HepG2 (cell line): ENCODE results near the gene RASSF4. TPM values are rescaled to one million over a fixed set of nuclear protein-coding genes. Genes with fewer than 3 reads are reported as not detected.
A peak's percentile ranks its signal among the peaks of the same experiment; 100 is the strongest.

ENCODE experiments used
- GATA4 ChIP-seq: sonication (generic); IDR thresholded peaks from 2 replicates; pipeline ENCODE4 v1.6.1; 2016; ENCODE audit warnings: antibody characterized with exemption, low read depth, borderline replicate concordance
- IKZF1 ChIP-seq: fragments of 450-650 bp; IDR thresholded peaks from 2 replicates; pipeline ENCODE4 v1.7.1; 2016
- JUNB ChIP-seq: sonication (generic); formaldehyde crosslinking; IDR thresholded peaks from 2 replicates; pipeline ENCODE4 v1.8.0; 2022; ENCODE audit warnings: missing genetic modification reagents, mild to moderate bottlenecking, borderline replicate concordance
- KDM6A ChIP-seq: IDR thresholded peaks from 2 replicates; pipeline ENCODE4 v1.6.1; 2016; ENCODE audit warnings: low read depth
- KMT2B ChIP-seq: IDR thresholded peaks from 2 replicates; pipeline ENCODE4 v1.6.1; 2016; ENCODE audit warnings: missing genetic modification reagents, missing compliant biosample characterization
- MIXL1 ChIP-seq: IDR thresholded peaks from 2 replicates; pipeline ENCODE4 v1.6.1; 2016
- MXD4 ChIP-seq: IDR thresholded peaks from 2 replicates; pipeline ENCODE4 v1.6.1; 2016; ENCODE audit warnings: mild to moderate bottlenecking, missing biosample characterization, missing genetic modification reagents
- NCOA1 ChIP-seq: sonication (generic); formaldehyde crosslinking; IDR thresholded peaks from 2 replicates; pipeline ENCODE4 v1.9.0; 2021; ENCODE audit warnings: missing genetic modification reagents
- RARG ChIP-seq: sonication (generic); formaldehyde crosslinking; IDR thresholded peaks from 2 replicates; pipeline ENCODE4 v1.4.0; 2020; ENCODE audit warnings: low read depth, mild to moderate bottlenecking, missing genetic modification reagents
- RCOR2 ChIP-seq: IDR thresholded peaks from 2 replicates; pipeline ENCODE4 v1.6.1; 2016; ENCODE audit warnings: missing biosample characterization, missing genetic modification reagents
- REPIN1 ChIP-seq: sonication (generic); formaldehyde crosslinking; IDR thresholded peaks from 2 replicates; pipeline ENCODE4 v1.8.0; 2022; ENCODE audit warnings: missing genetic modification reagents, low read depth, mild to moderate bottlenecking, borderline replicate concordance
- STAT5B ChIP-seq: sonication (generic); formaldehyde crosslinking; IDR thresholded peaks from 2 replicates; pipeline ENCODE4 v1.4.0; 2020; ENCODE audit warnings: missing genetic modification reagents
- TBX3 ChIP-seq: fragments of 450-650 bp; IDR thresholded peaks from 2 replicates; pipeline ENCODE4 v1.6.1; 2017; ENCODE audit warnings: antibody characterized with exemption, mild to moderate bottlenecking, inconsistent platforms, borderline replicate concordance
- ZBTB7A ChIP-seq: sonication (generic); formaldehyde crosslinking; IDR thresholded peaks from 2 replicates; pipeline ENCODE4 v1.8.0; 2022; ENCODE audit warnings: mild to moderate bottlenecking, missing genetic modification reagents
- ZNF20 ChIP-seq: sonication (generic); formaldehyde crosslinking; IDR thresholded peaks from 2 replicates; pipeline ENCODE4 v1.4.0; 2020; ENCODE audit warnings: mild to moderate bottlenecking, moderate library complexity, missing genetic modification reagents
- ZNF224 ChIP-seq: sonication (generic); formaldehyde crosslinking; IDR thresholded peaks from 2 replicates; pipeline ENCODE4 v1.5.0; 2020; ENCODE audit warnings: mild to moderate bottlenecking, missing genetic modification reagents
- ZNF331 ChIP-seq: sonication (generic); formaldehyde crosslinking; IDR thresholded peaks from 2 replicates; pipeline ENCODE4 v1.4.0; 2020; ENCODE audit warnings: missing genetic modification reagents
- ZNF367 ChIP-seq: sonication (generic); formaldehyde crosslinking; IDR thresholded peaks from 2 replicates; pipeline ENCODE4 v1.4.0; 2020; ENCODE audit warnings: missing genetic modification reagents, borderline replicate concordance
- ZNF552 ChIP-seq: sonication (generic); formaldehyde crosslinking; IDR thresholded peaks from 2 replicates; pipeline ENCODE4 v1.9.0; 2022; ENCODE audit warnings: missing genetic modification reagents, mild to moderate bottlenecking, borderline replicate concordance
- polyA plus RNA-seq, 8 experiments: library from polyadenylated mRNA; depleted of rRNA in 3 of 8; stranded (reverse) in 7 of 8; unstranded in 1 of 8; fragments of >200 nt; fragmentation: Illumina TruSeq in 4 of 8; extraction: Trizol in 4 of 8; gene quantifications; 2 replicates each; pipeline versions ENCODE4 v1.2.1 to v1.2.3, GENCODE V29; 2011 to 2016; ENCODE audit warnings: low read depth in 4 of 8, missing spikeins in 1 of 8, mixed read lengths in 1 of 8; ENCODE audit not compliant: insufficient read depth in 1 of 8
- total RNA-seq, 5 experiments: library from RNA; depleted of rRNA; stranded (reverse); fragments of >200 nt; fragmentation: Illumina TruSeq; extraction: Trizol; gene quantifications; 2 replicates each; pipeline ENCODE4 v1.2.3, GENCODE V29; 2016; ENCODE audit warnings: low read depth in 1 of 5
- TF ChIP-seq, protein P1 (sequence below): sonication (generic); formaldehyde crosslinking; IDR thresholded peaks from 2 replicates; pipeline ENCODE4 v1.5.0; 2020; ENCODE audit warnings: mild to moderate bottlenecking, missing genetic modification reagents, moderate library complexity
- TF ChIP-seq, protein P2 (sequence below): sonication (generic); formaldehyde crosslinking; IDR thresholded peaks from 2 replicates; pipeline ENCODE4 v1.9.0; 2021; ENCODE audit warnings: missing genetic modification reagents, mild to moderate bottlenecking, borderline replicate concordance
- TF ChIP-seq, protein P3 (sequence below): sonication (generic); formaldehyde crosslinking; IDR thresholded peaks from 2 replicates; pipeline ENCODE4 v1.4.0; 2020; ENCODE audit warnings: mild to moderate bottlenecking, missing genetic modification reagents

RASSF4 gene
- total and polyA plus RNA-seq, 2 of the 13 experiments (the other 11 are each of a cell fraction or from before 2014, with no cell fraction given) = 34.0 to 51.7 TPM

DNA sequence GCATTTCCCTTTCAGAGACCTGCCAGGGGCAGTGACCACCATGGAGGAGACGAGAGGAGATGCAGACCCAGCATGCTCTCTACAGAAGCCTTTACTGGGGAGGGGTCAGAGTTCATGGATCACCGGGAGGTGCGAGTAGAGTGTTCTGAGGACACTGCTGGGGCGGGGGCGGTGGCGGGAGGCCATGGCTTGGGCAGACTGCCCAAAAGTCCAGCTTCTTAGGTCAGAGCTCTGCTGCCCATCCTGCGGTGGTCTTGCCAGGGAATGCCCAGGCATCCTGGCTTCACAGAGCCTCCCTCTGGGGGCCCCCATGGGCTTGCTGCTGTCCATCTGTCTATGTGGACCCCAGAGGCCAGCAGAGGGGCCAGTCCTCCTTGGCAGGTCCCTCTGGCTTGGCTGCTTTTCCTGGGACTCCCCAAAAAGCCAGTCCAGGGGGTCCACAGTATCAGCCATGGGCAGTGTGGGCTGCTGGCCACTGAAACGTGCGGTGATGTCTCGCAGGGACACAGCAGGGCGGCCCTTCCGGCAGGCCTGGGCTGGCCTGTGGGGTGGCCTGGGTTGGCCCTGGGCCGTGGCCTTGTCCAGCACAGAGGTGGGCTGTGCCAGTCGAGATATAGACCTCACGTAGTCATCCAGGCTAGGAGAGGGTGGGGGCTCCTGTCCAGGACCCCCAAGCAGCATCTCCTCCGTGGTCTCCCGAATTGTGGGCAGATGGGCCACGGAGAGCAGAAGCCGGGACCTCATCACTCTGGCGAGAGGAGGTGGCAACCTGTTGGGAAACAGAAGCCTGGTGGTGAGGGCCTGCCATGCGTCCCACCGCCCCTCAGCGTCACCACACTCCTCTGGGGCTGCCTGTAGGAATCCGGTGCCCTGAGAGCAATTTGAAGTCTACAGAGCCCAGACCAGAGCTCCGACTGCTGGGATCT, 17.9 kb downstream of the RASSF4 start (continued):
- TF ChIP-seq, protein P1, sequence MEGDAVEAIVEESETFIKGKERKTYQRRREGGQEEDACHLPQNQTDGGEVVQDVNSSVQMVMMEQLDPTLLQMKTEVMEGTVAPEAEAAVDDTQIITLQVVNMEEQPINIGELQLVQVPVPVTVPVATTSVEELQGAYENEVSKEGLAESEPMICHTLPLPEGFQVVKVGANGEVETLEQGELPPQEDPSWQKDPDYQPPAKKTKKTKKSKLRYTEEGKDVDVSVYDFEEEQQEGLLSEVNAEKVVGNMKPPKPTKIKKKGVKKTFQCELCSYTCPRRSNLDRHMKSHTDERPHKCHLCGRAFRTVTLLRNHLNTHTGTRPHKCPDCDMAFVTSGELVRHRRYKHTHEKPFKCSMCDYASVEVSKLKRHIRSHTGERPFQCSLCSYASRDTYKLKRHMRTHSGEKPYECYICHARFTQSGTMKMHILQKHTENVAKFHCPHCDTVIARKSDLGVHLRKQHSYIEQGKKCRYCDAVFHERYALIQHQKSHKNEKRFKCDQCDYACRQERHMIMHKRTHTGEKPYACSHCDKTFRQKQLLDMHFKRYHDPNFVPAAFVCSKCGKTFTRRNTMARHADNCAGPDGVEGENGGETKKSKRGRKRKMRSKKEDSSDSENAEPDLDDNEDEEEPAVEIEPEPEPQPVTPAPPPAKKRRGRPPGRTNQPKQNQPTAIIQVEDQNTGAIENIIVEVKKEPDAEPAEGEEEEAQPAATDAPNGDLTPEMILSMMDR (CRISPR knock-in tag) = 0 out of 2 replicates have a peak, but pooled peaks have one; percentile 1
- 0 out of 2 replicates have a peak, but pooled peaks have one; percentile 7 for TF ChIP-seq REPIN1 (CRISPR knock-in tag)
- TF ChIP-seq KDM6A (CRISPR knock-in tag) = no peak
- TF ChIP-seq JUNB (CRISPR knock-in tag) = no peak
- 0 out of 2 replicates have a peak, but pooled peaks have one; percentile 9 for TF ChIP-seq ZNF552 (CRISPR knock-in tag)
- TF ChIP-seq TBX3 = no peak
- TF ChIP-seq RCOR2 = no peak
- TF ChIP-seq STAT5B (CRISPR knock-in tag) = no peak
- TF ChIP-seq IKZF1 = no peak
- 0 out of 2 replicates have a peak, but pooled peaks have one; percentile 5 for TF ChIP-seq MIXL1 (CRISPR knock-in tag)
- peak; percentile 45; the same call in 1 of the 2 replicates for TF ChIP-seq ZNF20 (CRISPR knock-in tag)
- no peak for TF ChIP-seq NCOA1 (CRISPR knock-in tag)
- no peak; the same call in 1 of the 2 replicates for TF ChIP-seq KMT2B (CRISPR knock-in tag)
- no peak for TF ChIP-seq ZBTB7A (CRISPR knock-in tag)
- TF ChIP-seq MXD4 (CRISPR knock-in tag) = no peak
- peak; percentile 18; the same call in 1 of the 2 replicates for TF ChIP-seq ZNF224 (CRISPR knock-in tag)
- TF ChIP-seq GATA4 = no peak; the same call in 1 of the 2 replicates
- no peak for TF ChIP-seq RARG (CRISPR knock-in tag)
- TF ChIP-seq, protein P2, sequence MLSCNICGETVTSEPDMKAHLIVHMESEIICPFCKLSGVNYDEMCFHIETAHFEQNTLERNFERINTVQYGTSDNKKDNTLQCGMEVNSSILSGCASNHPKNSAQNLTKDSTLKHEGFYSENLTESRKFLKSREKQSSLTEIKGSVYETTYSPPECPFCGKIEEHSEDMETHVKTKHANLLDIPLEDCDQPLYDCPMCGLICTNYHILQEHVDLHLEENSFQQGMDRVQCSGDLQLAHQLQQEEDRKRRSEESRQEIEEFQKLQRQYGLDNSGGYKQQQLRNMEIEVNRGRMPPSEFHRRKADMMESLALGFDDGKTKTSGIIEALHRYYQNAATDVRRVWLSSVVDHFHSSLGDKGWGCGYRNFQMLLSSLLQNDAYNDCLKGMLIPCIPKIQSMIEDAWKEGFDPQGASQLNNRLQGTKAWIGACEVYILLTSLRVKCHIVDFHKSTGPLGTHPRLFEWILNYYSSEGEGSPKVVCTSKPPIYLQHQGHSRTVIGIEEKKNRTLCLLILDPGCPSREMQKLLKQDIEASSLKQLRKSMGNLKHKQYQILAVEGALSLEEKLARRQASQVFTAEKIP = no peak
- TF ChIP-seq, protein P3, sequence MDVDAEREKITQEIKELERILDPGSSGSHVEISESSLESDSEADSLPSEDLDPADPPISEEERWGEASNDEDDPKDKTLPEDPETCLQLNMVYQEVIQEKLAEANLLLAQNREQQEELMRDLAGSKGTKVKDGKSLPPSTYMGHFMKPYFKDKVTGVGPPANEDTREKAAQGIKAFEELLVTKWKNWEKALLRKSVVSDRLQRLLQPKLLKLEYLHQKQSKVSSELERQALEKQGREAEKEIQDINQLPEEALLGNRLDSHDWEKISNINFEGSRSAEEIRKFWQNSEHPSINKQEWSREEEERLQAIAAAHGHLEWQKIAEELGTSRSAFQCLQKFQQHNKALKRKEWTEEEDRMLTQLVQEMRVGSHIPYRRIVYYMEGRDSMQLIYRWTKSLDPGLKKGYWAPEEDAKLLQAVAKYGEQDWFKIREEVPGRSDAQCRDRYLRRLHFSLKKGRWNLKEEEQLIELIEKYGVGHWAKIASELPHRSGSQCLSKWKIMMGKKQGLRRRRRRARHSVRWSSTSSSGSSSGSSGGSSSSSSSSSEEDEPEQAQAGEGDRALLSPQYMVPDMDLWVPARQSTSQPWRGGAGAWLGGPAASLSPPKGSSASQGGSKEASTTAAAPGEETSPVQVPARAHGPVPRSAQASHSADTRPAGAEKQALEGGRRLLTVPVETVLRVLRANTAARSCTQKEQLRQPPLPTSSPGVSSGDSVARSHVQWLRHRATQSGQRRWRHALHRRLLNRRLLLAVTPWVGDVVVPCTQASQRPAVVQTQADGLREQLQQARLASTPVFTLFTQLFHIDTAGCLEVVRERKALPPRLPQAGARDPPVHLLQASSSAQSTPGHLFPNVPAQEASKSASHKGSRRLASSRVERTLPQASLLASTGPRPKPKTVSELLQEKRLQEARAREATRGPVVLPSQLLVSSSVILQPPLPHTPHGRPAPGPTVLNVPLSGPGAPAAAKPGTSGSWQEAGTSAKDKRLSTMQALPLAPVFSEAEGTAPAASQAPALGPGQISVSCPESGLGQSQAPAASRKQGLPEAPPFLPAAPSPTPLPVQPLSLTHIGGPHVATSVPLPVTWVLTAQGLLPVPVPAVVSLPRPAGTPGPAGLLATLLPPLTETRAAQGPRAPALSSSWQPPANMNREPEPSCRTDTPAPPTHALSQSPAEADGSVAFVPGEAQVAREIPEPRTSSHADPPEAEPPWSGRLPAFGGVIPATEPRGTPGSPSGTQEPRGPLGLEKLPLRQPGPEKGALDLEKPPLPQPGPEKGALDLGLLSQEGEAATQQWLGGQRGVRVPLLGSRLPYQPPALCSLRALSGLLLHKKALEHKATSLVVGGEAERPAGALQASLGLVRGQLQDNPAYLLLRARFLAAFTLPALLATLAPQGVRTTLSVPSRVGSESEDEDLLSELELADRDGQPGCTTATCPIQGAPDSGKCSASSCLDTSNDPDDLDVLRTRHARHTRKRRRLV (CRISPR knock-in tag) = no peak; the same call in none of the 2 replicates
- no peak for TF ChIP-seq ZNF331 (CRISPR knock-in tag)
- TF ChIP-seq ZNF367 = no peak
